Neural cell (in vitro differentiated cells): ENCODE results near the gene ARF4.

Source experiments
- EZH2 ChIP-seq: fragments of 200-600, 300-800 bp; shearing (Covaris generic), sonication (generic); IDR thresholded peaks from 2 replicates; pipeline ENCODE4 v1.6.1; 2014; ENCODE audit warnings: antibody characterized with exemption, low read length, borderline replicate concordance, mild to moderate bottlenecking; ENCODE audit not compliant: insufficient read depth, poor library complexity, severe bottlenecking
- POLR2AphosphoS5 ChIP-seq: IDR thresholded peaks from 2 replicates; pipeline ENCODE4 v1.6.1; 2012
- RAD21 ChIP-seq: fragments of 450-650 bp; conservative IDR thresholded peaks from 2 replicates; pipeline ENCODE4 v1.6.1; 2014; ENCODE audit warnings: antibody characterized with exemption, mild to moderate bottlenecking, moderate library complexity
- TAF1 ChIP-seq: IDR thresholded peaks from 2 replicates; pipeline ENCODE4 v1.6.1; 2012; ENCODE audit warnings: low read depth
- TF ChIP-seq, protein P1 (sequence below): fragments of 450-650 bp; IDR thresholded peaks from 2 replicates; pipeline ENCODE4 v1.5.1; 2014; ENCODE audit warnings: antibody characterized with exemption, mild to moderate bottlenecking, moderate library complexity; ENCODE audit not compliant: poor library complexity, severe bottlenecking

- TF ChIP-seq, protein P1, sequence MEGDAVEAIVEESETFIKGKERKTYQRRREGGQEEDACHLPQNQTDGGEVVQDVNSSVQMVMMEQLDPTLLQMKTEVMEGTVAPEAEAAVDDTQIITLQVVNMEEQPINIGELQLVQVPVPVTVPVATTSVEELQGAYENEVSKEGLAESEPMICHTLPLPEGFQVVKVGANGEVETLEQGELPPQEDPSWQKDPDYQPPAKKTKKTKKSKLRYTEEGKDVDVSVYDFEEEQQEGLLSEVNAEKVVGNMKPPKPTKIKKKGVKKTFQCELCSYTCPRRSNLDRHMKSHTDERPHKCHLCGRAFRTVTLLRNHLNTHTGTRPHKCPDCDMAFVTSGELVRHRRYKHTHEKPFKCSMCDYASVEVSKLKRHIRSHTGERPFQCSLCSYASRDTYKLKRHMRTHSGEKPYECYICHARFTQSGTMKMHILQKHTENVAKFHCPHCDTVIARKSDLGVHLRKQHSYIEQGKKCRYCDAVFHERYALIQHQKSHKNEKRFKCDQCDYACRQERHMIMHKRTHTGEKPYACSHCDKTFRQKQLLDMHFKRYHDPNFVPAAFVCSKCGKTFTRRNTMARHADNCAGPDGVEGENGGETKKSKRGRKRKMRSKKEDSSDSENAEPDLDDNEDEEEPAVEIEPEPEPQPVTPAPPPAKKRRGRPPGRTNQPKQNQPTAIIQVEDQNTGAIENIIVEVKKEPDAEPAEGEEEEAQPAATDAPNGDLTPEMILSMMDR: no peak
- TF ChIP-seq TAF1 (no peak), RAD21 (no peak), POLR2AphosphoS5 (no peak), EZH2 (no peak)
These were observed 10.4 kb downstream of the ARF4 start for GRCh38 chr3:57586778-57587177.
